HCT116 (cell line): Measurements from ENCODE around the gene ATG10. TPM values are rescaled to one million over a fixed set of nuclear protein-coding genes. Genes with fewer than 3 reads are reported as not detected.

Experiments used
- ATAC-seq: fragments of 200-7000 bp; cut with Tn5 transposase; 2 replicates; pipeline ENCODE4 v1.9.1; 2020; ENCODE audit warnings: mild to moderate bottlenecking, moderate library complexity
- BruUV-seq: library from RNA; stranded (reverse); fragments of 400-500 nt; replicated peaks from 2 replicates; lab custom pipeline; 2021; lab: Mats Ljungman, UMichigan
- CTCF ChIA-PET: fragments of 300-600 bp; sonication (Branson Sonifier 250); formaldehyde crosslinking; loops from one replicate; lab custom pipeline; 2021; ENCODE audit warnings: antibody characterized with exemption; lab: Charles Lee
- POLR2A ChIA-PET: fragments of 300-600, 350-600 bp; sonication (Branson Sonifier 250); formaldehyde crosslinking; loops from one replicate; lab custom pipeline; 2021; ENCODE audit warnings: antibody characterized with exemption; lab: Charles Lee
- RAD21 ChIA-PET, 2 experiments: fragments of 300-600 bp; sonication (Branson Sonifier 250); formaldehyde crosslinking; loops; one replicate each; lab custom pipeline; 2023; ENCODE audit warnings: low total read pairs in 2 of 2; ENCODE audit not compliant: uncharacterized antibody in 2 of 2, unreplicated experiment in 2 of 2, low non-redundant PET in 1 of 2; lab: Charles Lee
- DNase-seq: peaks from one replicate; pipeline ENCODE4 v3.0.0-alpha.2; 2010; ENCODE audit warnings: low read depth, low spot score
- H2AFZ ChIP-seq: fragments of 200-600 bp; shearing (Covaris generic), sonication (generic); 2 replicates; pipeline ENCODE4 v1.6.1; 2017; ENCODE audit warnings: low read depth, mixed run types, mixed read lengths, antibody characterized with exemption, low read length; ENCODE audit not compliant: poor library complexity, severe bottlenecking
- H3K27ac ChIP-seq: 2 replicates; pipeline ENCODE4 v1.5.1; 2012; ENCODE audit warnings: low read depth, low read length
- H3K27me3 ChIP-seq: fragments of 200-600 bp; sonication (generic); 2 replicates; pipeline ENCODE4 v1.6.1; 2016; ENCODE audit warnings: mixed run types, low read length, mixed read lengths; ENCODE audit not compliant: insufficient read depth
- H3K36me3 ChIP-seq, 2 experiments: fragments of 200-500 bp in 1 of 2; fragments of 200-600 bp in 1 of 2; sonication (Bioruptor generic) in 1 of 2; sonication (generic) in 1 of 2; 2 replicates each; pipeline versions ENCODE4 v1.5.1 to v1.6.1; 2014 to 2016; ENCODE audit warnings: low read length in 2 of 2, inconsistent platforms in 1 of 2, mixed read lengths in 1 of 2, mixed run types in 1 of 2; ENCODE audit not compliant: insufficient read depth in 2 of 2, control insufficient read depth in 1 of 2
- H3K4me1 ChIP-seq, 2 experiments: fragments of 200-600 bp in 1 of 2; sonication (generic) in 1 of 2; 2 replicates each; pipeline versions ENCODE4 v1.5.1 to v1.6.1; 2012 to 2017; ENCODE audit warnings: low read length in 2 of 2, inconsistent platforms in 1 of 2, mild to moderate bottlenecking in 1 of 2, mixed read lengths in 1 of 2, mixed run types in 1 of 2, moderate library complexity in 1 of 2; ENCODE audit not compliant: insufficient read depth in 2 of 2, control insufficient read depth in 1 of 2
- H3K4me2 ChIP-seq: fragments of 200-600 bp; sonication (generic); 2 replicates; pipeline ENCODE4 v1.6.1; 2017; ENCODE audit warnings: mixed run types, low read length, mixed read lengths
- H3K4me3 ChIP-seq, 2 experiments: fragments of 200-600 bp in 1 of 2; sonication (generic) in 1 of 2; replicated peaks in 1 of 2; 2 replicates each; pipeline ENCODE4 v1.5.1; 2011 to 2016; ENCODE audit warnings: low read length in 2 of 2, control low read depth in 1 of 2, low read depth in 1 of 2, mild to moderate bottlenecking in 1 of 2, mixed read lengths in 1 of 2, mixed run types in 1 of 2
- H3K79me2 ChIP-seq: fragments of 200-600 bp; sonication (generic); 2 replicates; pipeline ENCODE4 v1.6.1; 2017; ENCODE audit warnings: mild to moderate bottlenecking, mixed run types, low read length, moderate library complexity, mixed read lengths; ENCODE audit not compliant: insufficient read depth
- H3K9ac ChIP-seq: fragments of 200-600 bp; sonication (generic); 2 replicates; pipeline ENCODE4 v1.6.1; 2016; ENCODE audit warnings: low read length, mixed read lengths
- H3K9me2 ChIP-seq: fragments of 200-600 bp; sonication (generic), shearing (Covaris generic); 2 replicates; pipeline ENCODE4 v1.6.1; 2017; ENCODE audit warnings: mixed run types, mild to moderate bottlenecking, moderate library complexity; ENCODE audit not compliant: insufficient read depth
- H3K9me3 ChIP-seq, 2 experiments: fragments of 200-500 bp in 1 of 2; fragments of 200-600 bp in 1 of 2; sonication (Bioruptor generic) in 1 of 2; sonication (generic) in 1 of 2; 2 replicates each; pipeline ENCODE4 v1.6.1; 2014 to 2017; ENCODE audit warnings: low read length in 2 of 2, mixed read lengths in 2 of 2, inconsistent platforms in 1 of 2, low read depth in 1 of 2, mild to moderate bottlenecking in 1 of 2, mixed run types in 1 of 2, moderate library complexity in 1 of 2; ENCODE audit not compliant: control insufficient read depth in 1 of 2, insufficient read depth in 1 of 2
- H4K20me1 ChIP-seq: fragments of 200-600 bp; sonication (generic), shearing (Covaris generic); 2 replicates; pipeline ENCODE4 v1.6.1; 2017; ENCODE audit warnings: mixed run types, mild to moderate bottlenecking, moderate library complexity; ENCODE audit not compliant: insufficient read depth
- ATF3 ChIP-seq: IDR thresholded peaks from 2 replicates; pipeline ENCODE4 v1.6.1; 2012
- CEBPB ChIP-seq: IDR thresholded peaks from 2 replicates; pipeline ENCODE4 v1.6.1; 2012; ENCODE audit warnings: low read depth
- EGR1 ChIP-seq: IDR thresholded peaks from 2 replicates; pipeline ENCODE4 v1.6.1; 2012; ENCODE audit warnings: low read depth
- ELF1 ChIP-seq: IDR thresholded peaks from 2 replicates; pipeline ENCODE4 v1.6.1; 2012; ENCODE audit warnings: low read depth, borderline replicate concordance
- EZH2phosphoT487 ChIP-seq: fragments of 200-600 bp; IDR thresholded peaks from 2 replicates; pipeline ENCODE4 v1.6.1; 2018; ENCODE audit warnings: antibody characterized with exemption, borderline replicate concordance
- FOSL1 ChIP-seq: IDR thresholded peaks from 2 replicates; pipeline ENCODE4 v1.6.1; 2012; ENCODE audit warnings: low read depth
- JUND ChIP-seq: IDR thresholded peaks from 2 replicates; pipeline ENCODE4 v1.6.1; 2012
- MAX ChIP-seq: IDR thresholded peaks from 2 replicates; pipeline ENCODE4 v1.6.1; 2012
- RAD21 ChIP-seq: IDR thresholded peaks from 2 replicates; pipeline ENCODE4 v1.6.1; 2012; ENCODE audit warnings: low read depth, mild to moderate bottlenecking
- SIN3A ChIP-seq: IDR thresholded peaks from 2 replicates; pipeline ENCODE4 v1.6.1; 2012; ENCODE audit warnings: low read depth
- SP1 ChIP-seq: IDR thresholded peaks from 2 replicates; pipeline ENCODE4 v1.6.1; 2012; ENCODE audit warnings: low read depth
- SRF ChIP-seq: IDR thresholded peaks from 2 replicates; pipeline ENCODE4 v1.6.1; 2012; ENCODE audit warnings: low read depth
- TCF7L2 ChIP-seq: IDR thresholded peaks from 2 replicates; pipeline ENCODE4 v1.7.0; 2011; ENCODE audit warnings: borderline replicate concordance, inconsistent platforms; ENCODE audit not compliant: insufficient read depth, insufficient read length; ENCODE audit errors: extremely low read depth
- YY1 ChIP-seq: IDR thresholded peaks from 2 replicates; pipeline ENCODE4 v1.6.1; 2011; ENCODE audit warnings: low read length, low read depth, moderate library complexity, mild to moderate bottlenecking; ENCODE audit not compliant: insufficient replicate concordance; ENCODE audit errors: extremely low read depth
- ZFX ChIP-seq: fragments of 450-650 bp; IDR thresholded peaks from 2 replicates; pipeline ENCODE4 v1.6.1; 2017
- ZNF274 ChIP-seq: fragments of 200-500 bp; sonication (Bioruptor generic); IDR thresholded peaks from 2 replicates; pipeline ENCODE4 v1.6.1; 2014; ENCODE audit warnings: mild to moderate bottlenecking, low read depth, low read length, inconsistent platforms
- intact Hi-C: fragments of 100-400 bp; cut with micrococcal nuclease; formaldehyde crosslinking; loops from 2 replicates; pipeline ENCODE4 v1.10.0; 2022
- total RNA-seq: library from RNA; stranded (reverse); gene quantifications from one replicate; pipeline ENCODE4 v1.2.1, GENCODE V29; 2021; ENCODE audit not compliant: unreplicated experiment
- TF ChIP-seq, protein P1 (sequence below), 3 experiments: fragments of 200-600 bp in 1 of 3; sonication (generic) in 1 of 3; IDR thresholded peaks in 2 of 3; conservative IDR thresholded peaks in 1 of 3; 2 replicates each; pipeline ENCODE4 v1.5.1; 2012 to 2017; ENCODE audit warnings: low read depth in 2 of 3, low read length in 2 of 3, antibody characterized with exemption in 1 of 3, borderline replicate concordance in 1 of 3, control low read depth in 1 of 3, mild to moderate bottlenecking in 1 of 3, mixed read lengths in 1 of 3, mixed run types in 1 of 3, moderate library complexity in 1 of 3; ENCODE audit not compliant: insufficient read depth in 1 of 3

The ATG10 gene
- total RNA-seq, 1 experiment from 2014 or later = 9.4 TPM

- RAD21 ChIA-PET = no interaction called here
- no peak overlapping the region for H3K27ac ChIP-seq
- no peaks in the 10 kb centered on the region for H3K27me3 ChIP-seq
- H3K9me2 ChIP-seq = no peaks in the 10 kb centered on the region
- TF ChIP-seq YY1 (no peak), SIN3A (no peak), ZNF274 (no peak), SP1 (peak; percentile 34; the same call in 1 of the 2 replicates), EZH2phosphoT487 (no peak), JUND (peak; percentile 66), RAD21 (0 out of 2 replicates have a peak, but pooled peaks have one; percentile 4), ATF3 (no peak; the same call in 1 of the 2 replicates), ELF1 (no peak), EGR1 (no peak), MAX (no peak), TCF7L2 (no peak), ZFX (no peak), CEBPB (peak; percentile 89), FOSL1 (peak; percentile 61), SRF (no peak)
- TF ChIP-seq, protein P1, sequence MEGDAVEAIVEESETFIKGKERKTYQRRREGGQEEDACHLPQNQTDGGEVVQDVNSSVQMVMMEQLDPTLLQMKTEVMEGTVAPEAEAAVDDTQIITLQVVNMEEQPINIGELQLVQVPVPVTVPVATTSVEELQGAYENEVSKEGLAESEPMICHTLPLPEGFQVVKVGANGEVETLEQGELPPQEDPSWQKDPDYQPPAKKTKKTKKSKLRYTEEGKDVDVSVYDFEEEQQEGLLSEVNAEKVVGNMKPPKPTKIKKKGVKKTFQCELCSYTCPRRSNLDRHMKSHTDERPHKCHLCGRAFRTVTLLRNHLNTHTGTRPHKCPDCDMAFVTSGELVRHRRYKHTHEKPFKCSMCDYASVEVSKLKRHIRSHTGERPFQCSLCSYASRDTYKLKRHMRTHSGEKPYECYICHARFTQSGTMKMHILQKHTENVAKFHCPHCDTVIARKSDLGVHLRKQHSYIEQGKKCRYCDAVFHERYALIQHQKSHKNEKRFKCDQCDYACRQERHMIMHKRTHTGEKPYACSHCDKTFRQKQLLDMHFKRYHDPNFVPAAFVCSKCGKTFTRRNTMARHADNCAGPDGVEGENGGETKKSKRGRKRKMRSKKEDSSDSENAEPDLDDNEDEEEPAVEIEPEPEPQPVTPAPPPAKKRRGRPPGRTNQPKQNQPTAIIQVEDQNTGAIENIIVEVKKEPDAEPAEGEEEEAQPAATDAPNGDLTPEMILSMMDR (IDR thresholded peaks at IDR 0.05 in 2 of 3, conservative IDR thresholded peaks at IDR 0.05 in 1 of 3; ENCODE audit: borderline replicate concordance in 1 of 3, insufficient read depth in 1 of 3, low read depth in 2 of 3, low read length in 2 of 3) = no peak
- no peak overlapping the region for H3K9ac ChIP-seq
- H4K20me1 ChIP-seq = no peaks in the 10 kb centered on the region
- CTCF ChIA-PET = no interaction called here
- no peak overlapping the region for H3K4me2 ChIP-seq
- POLR2A ChIA-PET = no interaction called here
- H2AFZ ChIP-seq = no peak overlapping the region
- H3K4me3 ChIP-seq = no peak overlapping the region
- ATAC-seq = peak; percentile 69
- no peaks in the 10 kb centered on the region for H3K79me2 ChIP-seq
- H3K9me3 ChIP-seq = no peaks in the 10 kb centered on the region
- intact Hi-C loops = no loop called here
- H3K36me3 ChIP-seq = no peaks in the 10 kb centered on the region
- H3K4me1 ChIP-seq = peaks cover 0 to 6% of the 10 kb centered on the region in 2 experiments; a peak in 2 of 4 replicates
- BruUV-seq = no TSS peak
- peak; percentile 53 for DNase-seq
Observed at GRCh38 chr5:82158755-82159413, 187.1 kb downstream of the ATG10 start.
